Measurements from ENCODE around the gene KCNN3.

- TF ChIP-seq ARNTL (CRISPR knock-in tag; IDR thresholded peaks at IDR 0.05; ENCODE audit: borderline replicate concordance, low read depth) = no peak
- TF ChIP-seq SNAI2 (CRISPR knock-in tag; IDR thresholded peaks at IDR 0.05) = no peak
These were observed 111.7 kb downstream of the KCNN3 start for GRCh38 chr1:154758346-154758745.

Data from SK-N-SH treated with all-trans-retinoic acid at 6 μM for 48 hours (cell line).